GM12878 (cell line): ENCODE results near the gene CTSH. TPM values are rescaled to one million over a fixed set of nuclear protein-coding genes. Genes with fewer than 3 reads are reported as not detected.
A peak's percentile ranks its signal among the peaks of the same experiment; 100 is the strongest.

Experiments
- ATAC-seq: fragments of 200-7000 bp; cut with Tn5 transposase; 3 replicates; pipeline ENCODE4 v1.9.1; 2020; ENCODE audit warnings: mild to moderate bottlenecking, moderate library complexity
- BruUV-seq: library from RNA; stranded (reverse); fragments of 400-500 nt; replicated peaks from 2 replicates; lab custom pipeline; 2021; lab: Mats Ljungman, UMichigan
- CTCF ChIA-PET: fragments of 300-600 bp; sonication (Branson Sonifier 250); formaldehyde crosslinking; extraction: SDS; loops from one replicate; lab custom pipeline; 2021; ENCODE audit warnings: inconsistent platforms; lab: Yijun Ruan, JAX
- POLR2A ChIA-PET: fragments of 350-600 bp; formaldehyde crosslinking; extraction: SDS; loops from one replicate; lab custom pipeline; 2021; ENCODE audit warnings: inconsistent platforms; lab: Charles Lee
- RAD21 ChIA-PET: fragments of 300-600 bp; sonication (Branson Sonifier 250); formaldehyde crosslinking; loops from one replicate; lab custom pipeline; 2023; ENCODE audit warnings: antibody characterized with exemption; ENCODE audit not compliant: unreplicated experiment; lab: Charles Lee
- SMC1A ChIA-PET: fragments of 300-600 bp; sonication (Branson Sonifier 250); formaldehyde crosslinking; loops from one replicate; lab custom pipeline; 2023; ENCODE audit not compliant: unreplicated experiment, uncharacterized antibody; lab: Charles Lee
- DNase-seq: peaks from one replicate; pipeline ENCODE4 v3.0.0-alpha.2; 2011; ENCODE audit warnings: low read depth, low spot score
- FAIRE-seq: peaks from 3 replicates; lab custom pipeline; 2011; peaks lifted over from hg19 to GRCh38; lab: Jason Lieb, UNC
- H2AFZ ChIP-seq: 2 replicates; pipeline ENCODE4 v1.6.0; 2011; ENCODE audit warnings: low read depth, low read length, control low read depth; ENCODE audit not compliant: control insufficient read depth
- H3K27ac ChIP-seq: 2 replicates; pipeline ENCODE4 v1.5.1; 2011; ENCODE audit warnings: control low read depth; ENCODE audit not compliant: control insufficient read depth, insufficient read depth
- H3K27me3 ChIP-seq, 2 experiments: replicated peaks in 1 of 2; 2 replicates each; pipeline versions ENCODE4 v1.6.0 to v1.6.1; 2011; ENCODE audit warnings: low read length in 1 of 2; ENCODE audit not compliant: control insufficient read depth in 2 of 2, insufficient read depth in 2 of 2
- H3K36me3 ChIP-seq, 2 experiments: 2 replicates each; pipeline ENCODE4 v1.5.1; 2011; ENCODE audit warnings: low read length in 1 of 2; ENCODE audit not compliant: control insufficient read depth in 2 of 2, insufficient read depth in 2 of 2
- H3K4me1 ChIP-seq: 2 replicates; pipeline ENCODE4 v1.6.1; 2011; ENCODE audit warnings: mild to moderate bottlenecking, low read length, moderate library complexity, mixed read lengths; ENCODE audit not compliant: control insufficient read depth, insufficient read depth
- H3K4me2 ChIP-seq: 2 replicates; pipeline ENCODE4 v1.6.0; 2011; ENCODE audit warnings: control low read depth; ENCODE audit not compliant: control insufficient read depth, insufficient read depth
- H3K4me3 ChIP-seq: fragments of 200-600 bp; sonication (generic); 2 replicates; pipeline ENCODE4 v1.5.1; 2016
- H3K79me2 ChIP-seq: 2 replicates; pipeline ENCODE4 v1.6.0; 2011; ENCODE audit warnings: low read length; ENCODE audit not compliant: control insufficient read depth, insufficient read depth
- H3K9ac ChIP-seq: 2 replicates; pipeline ENCODE4 v1.8.0; 2011; ENCODE audit warnings: low read length, control low read depth, mixed read lengths; ENCODE audit not compliant: control insufficient read depth, insufficient read depth
- H3K9me3 ChIP-seq: replicated peaks from 3 replicates; pipeline ENCODE4 v1.5.1; 2011; ENCODE audit warnings: mild to moderate bottlenecking, low read length; ENCODE audit not compliant: control insufficient read depth, insufficient read depth
- H4K20me1 ChIP-seq: 2 replicates; pipeline ENCODE4 v1.6.0; 2011; ENCODE audit not compliant: control insufficient read depth, insufficient read depth
- ASH2L ChIP-seq: fragments of 300-600, 200-600 bp; sonication (generic); IDR thresholded peaks from 2 replicates; pipeline ENCODE4 v1.6.1; 2017; ENCODE audit warnings: low read depth, mild to moderate bottlenecking, borderline replicate concordance
- ATF7 ChIP-seq: fragments of 450-650 bp; IDR thresholded peaks from 2 replicates; pipeline ENCODE4 v1.6.1; 2016; ENCODE audit warnings: low read depth, mild to moderate bottlenecking
- BMI1 ChIP-seq: fragments of 450-650 bp; IDR thresholded peaks from 2 replicates; pipeline ENCODE4 v1.6.1; 2016; ENCODE audit warnings: mild to moderate bottlenecking, moderate library complexity, borderline replicate concordance
- BRCA1 ChIP-seq: IDR thresholded peaks from 2 replicates; pipeline ENCODE4 v1.6.1; 2011; ENCODE audit warnings: low read depth, low read length, improper control_type of control experiment
- EED ChIP-seq: sonication (generic); IDR thresholded peaks from 2 replicates; pipeline ENCODE4 v1.6.1; 2016; ENCODE audit warnings: antibody characterized with exemption, low read depth
- MEF2B ChIP-seq: fragments of 450-650 bp; IDR thresholded peaks from 2 replicates; pipeline ENCODE4 v1.6.1; 2018; ENCODE audit warnings: mild to moderate bottlenecking, moderate library complexity; ENCODE audit not compliant: partially characterized antibody, poor library complexity, severe bottlenecking
- NFXL1 ChIP-seq: fragments of 450-650 bp; IDR thresholded peaks from 2 replicates; pipeline ENCODE4 v1.6.1; 2017; ENCODE audit warnings: antibody characterized with exemption, mild to moderate bottlenecking, borderline replicate concordance
- NFYA ChIP-seq: IDR thresholded peaks from 2 replicates; pipeline ENCODE4 v1.6.1; 2011; ENCODE audit warnings: low read depth, mild to moderate bottlenecking, low read length, improper control_type of control experiment, borderline replicate concordance
- NR2C1 ChIP-seq: fragments of 450-650 bp; IDR thresholded peaks from 2 replicates; pipeline ENCODE4 v1.6.1; 2017; ENCODE audit warnings: antibody characterized with exemption, mild to moderate bottlenecking, moderate library complexity
- NRF1 ChIP-seq: conservative IDR thresholded peaks from 2 replicates; pipeline ENCODE4 v1.6.1; 2011; ENCODE audit warnings: mild to moderate bottlenecking, low read depth, low read length, improper control_type of control experiment
- PAX5 ChIP-seq: IDR thresholded peaks from 2 replicates; pipeline ENCODE4 v1.6.1; 2011; ENCODE audit warnings: low read depth, low read length, borderline replicate concordance
- POLR2AphosphoS2 ChIP-seq: IDR thresholded peaks from 2 replicates; pipeline ENCODE4 v1.6.1; 2011; ENCODE audit warnings: low read depth, mild to moderate bottlenecking, low read length, improper control_type of control experiment, moderate library complexity
- RFX5 ChIP-seq: IDR thresholded peaks from 2 replicates; pipeline ENCODE4 v1.6.1; 2011; ENCODE audit warnings: low read depth, low read length, improper control_type of control experiment
- RUNX3 ChIP-seq: IDR thresholded peaks from 2 replicates; pipeline ENCODE4 v1.6.1; 2012; ENCODE audit warnings: low read length, inconsistent platforms
- SMAD1 ChIP-seq: fragments of 450-650 bp; IDR thresholded peaks from 2 replicates; pipeline ENCODE4 v1.6.1; 2018; ENCODE audit warnings: mild to moderate bottlenecking, low read depth; ENCODE audit not compliant: partially characterized antibody
- SMAD5 ChIP-seq: IDR thresholded peaks from 2 replicates; pipeline ENCODE4 v1.6.1; 2016; ENCODE audit warnings: antibody characterized with exemption, low read depth
- SMC3 ChIP-seq: IDR thresholded peaks from 2 replicates; pipeline ENCODE4 v1.6.1; 2011; ENCODE audit warnings: low read length, improper control_type of control experiment, borderline replicate concordance
- SP1 ChIP-seq: IDR thresholded peaks from one replicate; pipeline ENCODE4 v1.6.1; 2011; ENCODE audit warnings: low read depth, low read length
- STAT1 ChIP-seq: fragments of 450-650 bp; conservative IDR thresholded peaks from 2 replicates; pipeline ENCODE4 v1.6.1; 2014; ENCODE audit warnings: antibody characterized with exemption, mild to moderate bottlenecking
- SUZ12 ChIP-seq: fragments of 200-600 bp; sonication (generic); IDR thresholded peaks from one replicate; pipeline ENCODE4 v1.6.1; 2018; ENCODE audit warnings: antibody characterized with exemption, mild to moderate bottlenecking; ENCODE audit not compliant: unreplicated experiment
- YY1 ChIP-seq: IDR thresholded peaks from 2 replicates; pipeline ENCODE4 v1.6.1; 2011; ENCODE audit warnings: low read depth, mild to moderate bottlenecking, low read length
- ZNF274 ChIP-seq: IDR thresholded peaks from one replicate; pipeline ENCODE4 v1.8.0; 2011; ENCODE audit not compliant: insufficient read length, insufficient read depth
- WGBS: methylation state at CpG from one replicate; pipeline ENCODE4 v1.1.6; 2016; ENCODE audit warnings: low lambda C conversion rate; ENCODE audit not compliant: insufficient replicate concordance, insufficient coverage; ENCODE audit errors: missing lambda C conversion rate; 5-methylcytosine and 5-hydroxymethylcytosine counted together
- in situ Hi-C: fragments of 300-500 bp; cut with MboI; formaldehyde crosslinking; loops from 9 replicates; pipeline ENCODE4 v1.14.3; 2018; ENCODE audit warnings: mixed read lengths
- intact Hi-C: fragments of 100-400 bp; cut with micrococcal nuclease; formaldehyde crosslinking; loops from one replicate; pipeline ENCODE4 v1.14.2; 2022; ENCODE audit not compliant: unreplicated experiment
- polyA plus RNA-seq, 11 experiments: library from polyadenylated mRNA; depleted of rRNA in 4 of 11; unstranded in 6 of 11; stranded (reverse) in 5 of 11; fragments of >200 nt; fragmentation: Nextera tagmentation in 4 of 11; fragmentation: Illumina TruSeq in 1 of 11; extraction: Ambion mirVana in 4 of 11; extraction: Trizol in 1 of 11; gene quantifications; 1 replicate in 1 of 11; 2 replicates in 10 of 11; pipeline versions ENCODE4 v1.2.1 to v1.2.3, GENCODE V29; 2011 to 2016; ENCODE audit warnings: inconsistent platforms in 2 of 11, missing spikeins in 2 of 11, low read depth in 1 of 11
- total RNA-seq, 4 experiments: library from RNA; depleted of rRNA in 3 of 4; stranded (reverse); fragments of >200 nt in 3 of 4; fragmentation: Illumina TruSeq in 1 of 4; extraction: Trizol in 1 of 4; gene quantifications; 2 replicates each; pipeline versions ENCODE4 v1.2.1 to v1.2.3, GENCODE V29; 2013 to 2021
- TF ChIP-seq, protein P1 (sequence below): fragments of 450-650 bp; IDR thresholded peaks from 2 replicates; pipeline ENCODE4 v1.6.1; 2017; ENCODE audit warnings: low read depth, mild to moderate bottlenecking, moderate library complexity

CTSH gene
- total and polyA plus RNA-seq, 10 of the 15 experiments (the other 5 are each of a cell fraction or from before 2014, with no cell fraction given) = 30.2 to 1,212 (median 519) TPM

GRCh38 chr15:78872972-78873792 is 71.7 kb downstream of the CTSH start:
- WGBS = 0% methylated on average over 42 of the region's 75 CpGs
- Histone ChIP-seq H3K36me3 (no peaks in the 10 kb centered on the region), H3K27me3 (no peaks in the 10 kb centered on the region), H3K9me3 (no peaks in the 10 kb centered on the region), H3K79me2 (peaks cover 53% of the 10 kb centered on the region), H3K4me1 (peaks cover 3% of the 10 kb centered on the region; the same call in 1 of the 2 replicates), H4K20me1 (peaks cover 7% of the 10 kb centered on the region), H3K4me3 (peak overlapping the region; percentile 90), H3K27ac (peak overlapping the region; percentile 99), H2AFZ (peak overlapping the region; percentile 39), H3K4me2 (peak overlapping the region; percentile 54; the same call in 1 of the 2 replicates), H3K9ac (peak overlapping the region; percentile 100)
- BruUV-seq = no TSS peak
- SMC1A ChIA-PET = interaction anchor here (0.8 to 1.8 kb wide), 8 partner anchors 12 to 174 kb away, joined by 3 to 8 read pairs (median 4); no protein-coding TSS in a partner anchor
- RAD21 ChIA-PET = interaction anchor here (0.9 to 1.5 kb wide), 6 partner anchors 13 to 117 kb away, joined by 3 to 5 read pairs (median 4); partner anchors contain the start of gene CTSH
- DNase-seq (peak; percentile 53), ATAC-seq (peak; percentile 83), FAIRE-seq (no peak)
- CTCF ChIA-PET = interaction anchor here (0.6 to 2.2 kb wide), 17 partner anchors 10 to 134 kb away, joined by 3 to 18 read pairs (median 4); no protein-coding TSS in a partner anchor
- POLR2A ChIA-PET = interaction anchor here (0.5 to 2.5 kb wide), 17 partner anchors 8 to 1164 kb away, joined by 3 to 12 read pairs (median 4); partner anchors contain the start of genes CTSH and PSMA4
- intact Hi-C loops (loop anchor here (1.0 to 2.0 kb wide), 3 partner anchors 13 to 116 kb away; partner anchors contain the start of gene CTSH), in situ Hi-C loops (no loop called here)
- TF ChIP-seq MEF2B (no peak), BMI1 (no peak), YY1 (peak; percentile 99), NR2C1 (peak; percentile 90), NFYA (no peak), RFX5 (no peak), EED (no peak), POLR2AphosphoS2 (no peak), NFXL1 (no peak), ATF7 (no peak; the same call in 1 of the 2 replicates), SUZ12 (no peak), RUNX3 (peak; percentile 83), NRF1 (0 out of 2 replicates have a peak, but pooled peaks have one; percentile 10), SMAD5 (peak; percentile 14; the same call in 1 of the 2 replicates), STAT1 (no peak), ASH2L (no peak; the same call in 1 of the 2 replicates), ZNF274 (no peak), SMAD1 (peak; percentile 49), SP1 (no peak), SMC3 (no peak), BRCA1 (no peak), PAX5 (0 out of 2 replicates have a peak, but pooled peaks have one; percentile 8)
- TF ChIP-seq, protein P1, sequence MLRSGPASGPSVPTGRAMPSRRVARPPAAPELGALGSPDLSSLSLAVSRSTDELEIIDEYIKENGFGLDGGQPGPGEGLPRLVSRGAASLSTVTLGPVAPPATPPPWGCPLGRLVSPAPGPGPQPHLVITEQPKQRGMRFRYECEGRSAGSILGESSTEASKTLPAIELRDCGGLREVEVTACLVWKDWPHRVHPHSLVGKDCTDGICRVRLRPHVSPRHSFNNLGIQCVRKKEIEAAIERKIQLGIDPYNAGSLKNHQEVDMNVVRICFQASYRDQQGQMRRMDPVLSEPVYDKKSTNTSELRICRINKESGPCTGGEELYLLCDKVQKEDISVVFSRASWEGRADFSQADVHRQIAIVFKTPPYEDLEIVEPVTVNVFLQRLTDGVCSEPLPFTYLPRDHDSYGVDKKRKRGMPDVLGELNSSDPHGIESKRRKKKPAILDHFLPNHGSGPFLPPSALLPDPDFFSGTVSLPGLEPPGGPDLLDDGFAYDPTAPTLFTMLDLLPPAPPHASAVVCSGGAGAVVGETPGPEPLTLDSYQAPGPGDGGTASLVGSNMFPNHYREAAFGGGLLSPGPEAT = peak; percentile 29; the same call in 1 of the 2 replicates
